Measurements from ENCODE around the gene MYCL. TPM values are rescaled to one million over a fixed set of nuclear protein-coding genes. Genes with fewer than 3 reads are reported as not detected.

Gene MYCL
- total and polyA plus RNA-seq, 2 experiments from 2014 or later: 6.3 to 7.8 TPM

GRCh38 chr1:39892601-39893595 is 8.8 kb downstream of the MYCL start:
- TF ChIP-seq EZH2phosphoT487 (IDR thresholded peaks at IDR 0.05; ENCODE audit: low read depth, severe bottlenecking, unreplicated experiment): no peak
- TF ChIP-seq EZH2 (IDR thresholded peaks at IDR 0.05; ENCODE audit: borderline replicate concordance): no peak
- TF ChIP-seq CTCF (IDR thresholded peaks at IDR 0.05; ENCODE audit: poor library complexity): no peak
- Histone ChIP-seq H3K27me3 (no peaks in the 10 kb centered on the region), H2AFZ (no peak overlapping the region), H3K4me1 (ENCODE audit: insufficient read depth) (peaks cover 11% of the 10 kb centered on the region), H3K27ac (peak overlapping the region; percentile 53), H4K20me1 (ENCODE audit: insufficient read depth, poor library complexity, severe bottlenecking) (no peaks in the 10 kb centered on the region), H3K79me2 (no peaks in the 10 kb centered on the region), H3K4me3 (no peak overlapping the region), H3K9me2 (replicated peaks; ENCODE audit: insufficient read depth) (no peaks in the 10 kb centered on the region), H3K36me3 (replicated peaks; ENCODE audit: insufficient read depth, low read depth) (no peaks in the 10 kb centered on the region), H3K9me3 (ENCODE audit: low read depth) (no peaks in the 10 kb centered on the region), H3K4me2 (peak overlapping the region; percentile 6)
- peak; percentile 52 for DNase-seq (ENCODE audit: low spot score)
- 10% methylated on average over 6 of the region's 6 CpGs for WGBS (ENCODE audit: low lambda C conversion rate, missing lambda C conversion rate)

- H3K9me2 ChIP-seq (replicated peaks; ENCODE audit: insufficient read depth): no peaks in the 10 kb centered on the region
- no peak overlapping the region for H3K4me2 ChIP-seq
- H4K20me1 ChIP-seq (ENCODE audit: insufficient read depth, poor library complexity, severe bottlenecking): no peaks in the 10 kb centered on the region
- H3K4me1 ChIP-seq (ENCODE audit: insufficient read depth): peaks cover 11% of the 10 kb centered on the region
- H3K9me3 ChIP-seq (ENCODE audit: low read depth): no peaks in the 10 kb centered on the region
- H3K4me3 ChIP-seq: no peak overlapping the region
- no peaks in the 10 kb centered on the region for H3K36me3 ChIP-seq (replicated peaks; ENCODE audit: insufficient read depth, low read depth)
- H3K27ac ChIP-seq: no peak overlapping the region
- DNase-seq (ENCODE audit: low spot score): no peak
- no peak overlapping the region for H2AFZ ChIP-seq
- 92% methylated on average over 1 of the region's 1 CpG for WGBS (ENCODE audit: low lambda C conversion rate, missing lambda C conversion rate)
- TF ChIP-seq CTCF (IDR thresholded peaks at IDR 0.05; ENCODE audit: poor library complexity): no peak
- no peak for TF ChIP-seq EZH2 (IDR thresholded peaks at IDR 0.05; ENCODE audit: borderline replicate concordance)
- TF ChIP-seq EZH2phosphoT487 (IDR thresholded peaks at IDR 0.05; ENCODE audit: low read depth, severe bottlenecking, unreplicated experiment): no peak
- H3K27me3 ChIP-seq: no peaks in the 10 kb centered on the region
- no peaks in the 10 kb centered on the region for H3K79me2 ChIP-seq
Observed at GRCh38 chr1:39890880-39891279, 10.8 kb downstream of the MYCL start.

- no peak for DNase-seq (ENCODE audit: low spot score)
- Histone ChIP-seq H3K4me3 (no peak overlapping the region), H3K4me1 (ENCODE audit: insufficient read depth) (peaks cover 11% of the 10 kb centered on the region), H3K79me2 (no peaks in the 10 kb centered on the region), H3K9me2 (replicated peaks; ENCODE audit: insufficient read depth) (no peaks in the 10 kb centered on the region), H3K27ac (no peak overlapping the region), H3K9me3 (ENCODE audit: low read depth) (no peaks in the 10 kb centered on the region), H4K20me1 (ENCODE audit: insufficient read depth, poor library complexity, severe bottlenecking) (no peaks in the 10 kb centered on the region), H2AFZ (no peak overlapping the region), H3K27me3 (no peaks in the 10 kb centered on the region), H3K4me2 (no peak overlapping the region), H3K36me3 (replicated peaks; ENCODE audit: insufficient read depth, low read depth) (no peaks in the 10 kb centered on the region)
- TF ChIP-seq EZH2phosphoT487 (IDR thresholded peaks at IDR 0.05; ENCODE audit: low read depth, severe bottlenecking, unreplicated experiment): no peak
- no peak for TF ChIP-seq EZH2 (IDR thresholded peaks at IDR 0.05; ENCODE audit: borderline replicate concordance)
- no peak for TF ChIP-seq CTCF (IDR thresholded peaks at IDR 0.05; ENCODE audit: poor library complexity)
Observed at GRCh38 chr1:39890273-39890672, 11.4 kb downstream of the MYCL start.
